Endothelial cell of umbilical vein (primary cell): ENCODE data around the gene DGKK. TPM values are rescaled to one million over a fixed set of nuclear protein-coding genes. Genes with fewer than 3 reads are reported as not detected.

Experiments used
- BruUV-seq: library from RNA; stranded (reverse); fragments of 400-500 nt; replicated peaks from 2 replicates; lab custom pipeline; 2021; lab: Mats Ljungman, UMichigan
- CTCF ChIA-PET: fragments of 300-600, 350-600 bp; sonication (Branson Sonifier 250); formaldehyde crosslinking; loops from one replicate; lab custom pipeline; 2021; ENCODE audit warnings: antibody characterized with exemption, inconsistent platforms; lab: Charles Lee
- POLR2A ChIA-PET: fragments of 300-600, 350-600 bp; sonication (Branson Sonifier 250); formaldehyde crosslinking; loops from one replicate; lab custom pipeline; 2021; ENCODE audit warnings: antibody characterized with exemption, inconsistent platforms; lab: Charles Lee
- DNase-seq: peaks from one replicate; pipeline ENCODE4 v3.0.0-alpha.2; 2011; ENCODE audit warnings: low read depth, low spot score
- FAIRE-seq: peaks from 2 replicates; lab custom pipeline; 2011; peaks lifted over from hg19 to GRCh38; lab: Jason Lieb, UNC
- H2AFZ ChIP-seq: 2 replicates; pipeline ENCODE4 v1.6.0; 2012; ENCODE audit warnings: low read depth, low read length, control low read depth, inconsistent platforms
- H3K27ac ChIP-seq: 2 replicates; pipeline ENCODE4 v1.5.1; 2011; ENCODE audit warnings: low read depth, mild to moderate bottlenecking, control low read depth, low read length, moderate library complexity; ENCODE audit not compliant: insufficient read depth
- H3K27me3 ChIP-seq, 2 experiments: 2 replicates each; pipeline versions ENCODE4 v1.6.0 to v1.6.1; 2011; ENCODE audit warnings: low read length in 2 of 2, mixed read lengths in 1 of 2; ENCODE audit not compliant: control insufficient read depth in 2 of 2, insufficient read depth in 2 of 2
- H3K36me3 ChIP-seq, 2 experiments: 2 replicates in 1 of 2; 3 replicates in 1 of 2; pipeline ENCODE4 v1.5.1; 2011; ENCODE audit warnings: low read length in 2 of 2, mild to moderate bottlenecking in 1 of 2, moderate library complexity in 1 of 2; ENCODE audit not compliant: control insufficient read depth in 2 of 2, insufficient read depth in 2 of 2; ENCODE audit errors: extremely low read depth in 1 of 2
- H3K4me1 ChIP-seq: 3 replicates; pipeline ENCODE4 v1.5.1; 2011; ENCODE audit warnings: mild to moderate bottlenecking, low read length; ENCODE audit not compliant: control insufficient read depth, insufficient read depth; ENCODE audit errors: extremely low read depth
- H3K4me2 ChIP-seq: 2 replicates; pipeline ENCODE4 v1.6.1; 2011; ENCODE audit warnings: low read length, control low read depth, mixed read lengths; ENCODE audit not compliant: insufficient read depth
- H3K4me3 ChIP-seq, 3 experiments: fragments of 200-600 bp in 1 of 3; sonication (generic), shearing (Covaris generic) in 1 of 3; replicated peaks in 1 of 3; 2 replicates each; pipeline ENCODE4 v1.5.1; 2011 to 2016; ENCODE audit warnings: control low read depth in 3 of 3, low read length in 3 of 3, mild to moderate bottlenecking in 2 of 3, inconsistent platforms in 1 of 3, low read depth in 1 of 3, moderate library complexity in 1 of 3; ENCODE audit not compliant: insufficient read depth in 1 of 3
- H3K79me2 ChIP-seq: 2 replicates; pipeline ENCODE4 v1.6.0; 2012; ENCODE audit warnings: low read length, inconsistent platforms; ENCODE audit not compliant: control insufficient read depth, insufficient read depth
- H3K9ac ChIP-seq: replicated peaks from 2 replicates; pipeline ENCODE3; 2011; ENCODE audit warnings: low read length, control low read depth; ENCODE audit not compliant: insufficient read depth; ENCODE audit errors: extremely low read depth
- H3K9me1 ChIP-seq: replicated peaks from 3 replicates; pipeline ENCODE4 v1.6.0; 2011; ENCODE audit warnings: mild to moderate bottlenecking, low read length; ENCODE audit not compliant: control insufficient read depth, insufficient read depth; ENCODE audit errors: extremely low read depth
- H3K9me3 ChIP-seq: replicated peaks from 2 replicates; pipeline ENCODE4 v1.5.1; 2012; ENCODE audit warnings: low read length, inconsistent platforms; ENCODE audit not compliant: control insufficient read depth, insufficient read depth
- H4K20me1 ChIP-seq: replicated peaks from 2 replicates; pipeline ENCODE3; 2011; ENCODE audit warnings: mild to moderate bottlenecking, low read length; ENCODE audit not compliant: control insufficient read depth, insufficient read depth; ENCODE audit errors: extremely low read depth
- EZH2 ChIP-seq: IDR thresholded peaks from 2 replicates; pipeline ENCODE4 v1.6.1; 2012; ENCODE audit warnings: borderline replicate concordance, low read depth, mild to moderate bottlenecking, moderate library complexity, low read length, inconsistent platforms; ENCODE audit not compliant: severe bottlenecking
- FOS ChIP-seq: IDR thresholded peaks from 2 replicates; pipeline ENCODE4 v1.6.1; 2011; ENCODE audit warnings: mild to moderate bottlenecking, low read length, moderate library complexity, borderline replicate concordance; ENCODE audit not compliant: insufficient read depth
- GATA2 ChIP-seq: IDR thresholded peaks from 2 replicates; pipeline ENCODE4 v1.7.0; 2011; ENCODE audit warnings: low read depth, mild to moderate bottlenecking, moderate library complexity, mixed read lengths, low read length; ENCODE audit not compliant: insufficient read length, insufficient read depth
- JUN ChIP-seq: IDR thresholded peaks from 2 replicates; pipeline ENCODE4 v1.6.1; 2011; ENCODE audit warnings: borderline replicate concordance, low read depth; ENCODE audit not compliant: insufficient read length, insufficient read depth
- MYC ChIP-seq: IDR thresholded peaks from one replicate; pipeline ENCODE4 v1.6.1; 2011; ENCODE audit warnings: mild to moderate bottlenecking, low read depth, low read length
- POLR2A ChIP-seq: IDR thresholded peaks from 2 replicates; pipeline ENCODE4 v1.6.1; 2012; ENCODE audit warnings: low read depth, mild to moderate bottlenecking, control low read depth, low read length
- POLR2AphosphoS5 ChIP-seq: IDR thresholded peaks from 2 replicates; pipeline ENCODE4 v1.6.1; 2012; ENCODE audit warnings: low read depth, mild to moderate bottlenecking, control low read depth, low read length, moderate library complexity; ENCODE audit not compliant: insufficient read depth
- dilution Hi-C: fragments of 300-500 bp; cut with MboI; formaldehyde crosslinking; loops from one replicate; pipeline ENCODE4 v1.15.0; 2019; ENCODE audit warnings: low sequenced_read_pairs; ENCODE audit not compliant: extremely low pct_ligation_motif_present
- intact Hi-C: fragments of 100-400 bp; cut with micrococcal nuclease; formaldehyde crosslinking; loops from one replicate; pipeline ENCODE4 v1.10.0; 2022
- polyA plus RNA-seq, 4 experiments: library from polyadenylated mRNA; depleted of rRNA in 3 of 4; stranded (reverse) in 3 of 4; unstranded in 1 of 4; fragments of >200 nt; gene quantifications; 2 replicates each; pipeline versions ENCODE4 v1.2.1 to v1.2.3, GENCODE V29; 2011 to 2012; ENCODE audit warnings: missing spikeins in 1 of 4
- total RNA-seq: library from RNA; stranded (reverse); gene quantifications from 2 replicates; pipeline ENCODE4 v1.2.3, GENCODE V29; 2021
- TF ChIP-seq, protein P1 (sequence below), 2 donors: IDR thresholded peaks; 1 replicate in 1 of 2; 2 replicates in 1 of 2; pipeline ENCODE4 v1.5.1; 2011; ENCODE audit warnings: low read length in 2 of 2, mild to moderate bottlenecking in 2 of 2, moderate library complexity in 2 of 2, control low read depth in 1 of 2, inconsistent platforms in 1 of 2, low read depth in 1 of 2; ENCODE audit not compliant: insufficient read depth in 1 of 2; ENCODE audit errors: extremely low read depth in 1 of 2
- TF ChIP-seq, protein P2 (sequence below): IDR thresholded peaks from 2 replicates; pipeline ENCODE4 v1.6.1; 2011; ENCODE audit not compliant: insufficient read depth, insufficient read length

The DGKK gene
- total and polyA plus RNA-seq, 2 donors (not counting 3 experiments of a cell fraction or from before 2014, with no cell fraction given): not detected

GRCh38 chrX:50327235-50327634 lies 143.4 kb downstream of the DGKK start:
- H3K4me2 ChIP-seq: no peak overlapping the region
- no peaks in the 10 kb centered on the region for H4K20me1 ChIP-seq
- TF ChIP-seq POLR2A (no peak), POLR2AphosphoS5 (no peak), GATA2 (no peak), FOS (no peak), EZH2 (no peak), JUN (no peak), MYC (no peak)
- TF ChIP-seq, protein P1, sequence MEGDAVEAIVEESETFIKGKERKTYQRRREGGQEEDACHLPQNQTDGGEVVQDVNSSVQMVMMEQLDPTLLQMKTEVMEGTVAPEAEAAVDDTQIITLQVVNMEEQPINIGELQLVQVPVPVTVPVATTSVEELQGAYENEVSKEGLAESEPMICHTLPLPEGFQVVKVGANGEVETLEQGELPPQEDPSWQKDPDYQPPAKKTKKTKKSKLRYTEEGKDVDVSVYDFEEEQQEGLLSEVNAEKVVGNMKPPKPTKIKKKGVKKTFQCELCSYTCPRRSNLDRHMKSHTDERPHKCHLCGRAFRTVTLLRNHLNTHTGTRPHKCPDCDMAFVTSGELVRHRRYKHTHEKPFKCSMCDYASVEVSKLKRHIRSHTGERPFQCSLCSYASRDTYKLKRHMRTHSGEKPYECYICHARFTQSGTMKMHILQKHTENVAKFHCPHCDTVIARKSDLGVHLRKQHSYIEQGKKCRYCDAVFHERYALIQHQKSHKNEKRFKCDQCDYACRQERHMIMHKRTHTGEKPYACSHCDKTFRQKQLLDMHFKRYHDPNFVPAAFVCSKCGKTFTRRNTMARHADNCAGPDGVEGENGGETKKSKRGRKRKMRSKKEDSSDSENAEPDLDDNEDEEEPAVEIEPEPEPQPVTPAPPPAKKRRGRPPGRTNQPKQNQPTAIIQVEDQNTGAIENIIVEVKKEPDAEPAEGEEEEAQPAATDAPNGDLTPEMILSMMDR (IDR thresholded peaks at IDR 0.05; ENCODE audit: extremely low read depth in 1 of 2, insufficient read depth in 1 of 2, low read depth in 1 of 2, low read length in 2 of 2): no peak
- TF ChIP-seq, protein P2, sequence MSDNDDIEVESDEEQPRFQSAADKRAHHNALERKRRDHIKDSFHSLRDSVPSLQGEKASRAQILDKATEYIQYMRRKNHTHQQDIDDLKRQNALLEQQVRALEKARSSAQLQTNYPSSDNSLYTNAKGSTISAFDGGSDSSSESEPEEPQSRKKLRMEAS: no peak
- FAIRE-seq: no peak
- no peak overlapping the region for H3K27ac ChIP-seq
- POLR2A ChIA-PET: no interaction called here
- no TSS peak for BruUV-seq
- no peak overlapping the region for H2AFZ ChIP-seq
- CTCF ChIA-PET: no interaction called here
- no peak for DNase-seq
- intact Hi-C loops: no loop called here
- H3K4me3 ChIP-seq: no peak overlapping the region
- H3K9me3 ChIP-seq: no peaks in the 10 kb centered on the region
- H3K9me1 ChIP-seq: no peaks in the 10 kb centered on the region
- dilution Hi-C loops: no loop called here
- H3K27me3 ChIP-seq: no peaks in the 10 kb centered on the region
- H3K4me1 ChIP-seq: no peaks in the 10 kb centered on the region
- H3K79me2 ChIP-seq: no peaks in the 10 kb centered on the region
- no peak overlapping the region for H3K9ac ChIP-seq
- H3K36me3 ChIP-seq: no peaks in the 10 kb centered on the region
